PC-9 (cell line): Measurements from ENCODE around the gene PNMA6F.

Experiments
- EZH2 ChIP-seq: fragments of 200-600 bp; sonication (generic); IDR thresholded peaks from 2 replicates; pipeline ENCODE4 v1.8.0; 2017; ENCODE audit warnings: antibody characterized with exemption, low read depth
- TF ChIP-seq, protein P1 (sequence below): fragments of 200-600 bp; sonication (generic); conservative IDR thresholded peaks from 2 replicates; pipeline ENCODE4 v1.6.1; 2017; ENCODE audit warnings: mixed run types, antibody characterized with exemption, mild to moderate bottlenecking, moderate library complexity

DNA sequence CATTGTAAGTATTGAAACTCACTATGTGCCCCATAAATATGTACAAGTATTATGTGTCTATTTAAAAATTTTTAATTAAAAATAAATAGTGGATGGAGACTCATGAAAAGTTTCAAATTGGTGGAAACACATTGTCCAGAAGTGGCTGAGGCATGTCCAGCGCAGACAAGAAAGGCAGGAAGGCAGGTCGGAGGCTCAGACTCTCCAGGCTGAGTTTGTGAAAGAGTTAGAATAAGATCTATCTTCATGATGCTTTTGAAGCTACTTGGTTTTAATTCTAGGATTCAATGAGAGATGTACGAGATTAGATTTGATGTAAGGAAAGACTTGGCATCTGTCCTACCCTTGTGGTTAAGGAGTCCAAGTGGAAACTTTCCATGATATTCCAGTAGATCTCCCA is 19.8 kb downstream of the PNMA6F start:
- no peak for TF ChIP-seq EZH2
- TF ChIP-seq, protein P1, sequence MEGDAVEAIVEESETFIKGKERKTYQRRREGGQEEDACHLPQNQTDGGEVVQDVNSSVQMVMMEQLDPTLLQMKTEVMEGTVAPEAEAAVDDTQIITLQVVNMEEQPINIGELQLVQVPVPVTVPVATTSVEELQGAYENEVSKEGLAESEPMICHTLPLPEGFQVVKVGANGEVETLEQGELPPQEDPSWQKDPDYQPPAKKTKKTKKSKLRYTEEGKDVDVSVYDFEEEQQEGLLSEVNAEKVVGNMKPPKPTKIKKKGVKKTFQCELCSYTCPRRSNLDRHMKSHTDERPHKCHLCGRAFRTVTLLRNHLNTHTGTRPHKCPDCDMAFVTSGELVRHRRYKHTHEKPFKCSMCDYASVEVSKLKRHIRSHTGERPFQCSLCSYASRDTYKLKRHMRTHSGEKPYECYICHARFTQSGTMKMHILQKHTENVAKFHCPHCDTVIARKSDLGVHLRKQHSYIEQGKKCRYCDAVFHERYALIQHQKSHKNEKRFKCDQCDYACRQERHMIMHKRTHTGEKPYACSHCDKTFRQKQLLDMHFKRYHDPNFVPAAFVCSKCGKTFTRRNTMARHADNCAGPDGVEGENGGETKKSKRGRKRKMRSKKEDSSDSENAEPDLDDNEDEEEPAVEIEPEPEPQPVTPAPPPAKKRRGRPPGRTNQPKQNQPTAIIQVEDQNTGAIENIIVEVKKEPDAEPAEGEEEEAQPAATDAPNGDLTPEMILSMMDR, result no peak
